Loucy (cell line): ENCODE measurements around the gene HMX1.

Source experiments
- CTCF ChIP-seq: fragments of 200-600 bp; sonication (generic); conservative IDR thresholded peaks from 2 replicates; pipeline ENCODE4 v1.5.1; 2014; ENCODE audit warnings: mild to moderate bottlenecking, antibody characterized with exemption, low read length
- EZH2phosphoT487 ChIP-seq: fragments of 200-600 bp; IDR thresholded peaks from 2 replicates; pipeline ENCODE4 v1.6.1; 2018; ENCODE audit warnings: antibody characterized with exemption, mild to moderate bottlenecking, moderate library complexity, borderline replicate concordance

- TF ChIP-seq CTCF (no peak), EZH2phosphoT487 (no peak)
These were observed 2.6 kb upstream of the HMX1 start for GRCh38 chr4:8874003-8874895.
